Mesenchymal stem cell (in vitro differentiated cells and primary cell): ENCODE results near the gene DGCR6L.

Experiments used
- DNase-seq: peaks from one replicate; pipeline ENCODE4 v3.0.0-alpha.2; 2013
- H2AFZ ChIP-seq: one replicate; pipeline ENCODE4 v1.6.1; 2013; ENCODE audit warnings: low read depth, mild to moderate bottlenecking, control low read depth, inconsistent platforms, low read length, moderate library complexity
- H2AK5ac ChIP-seq: 2 replicates; pipeline ENCODE4 v1.6.1; 2013; ENCODE audit warnings: low read length, moderate library complexity, mild to moderate bottlenecking, inconsistent platforms; ENCODE audit not compliant: severe bottlenecking
- H2BK120ac ChIP-seq: one replicate; pipeline ENCODE4 v1.6.1; 2013; ENCODE audit warnings: low read depth, mild to moderate bottlenecking, inconsistent platforms, low read length, moderate library complexity
- H2BK12ac ChIP-seq, 2 experiments: one replicate each; pipeline ENCODE4 v1.6.1; 2013; ENCODE audit warnings: inconsistent platforms in 2 of 2, low read length in 2 of 2, mild to moderate bottlenecking in 2 of 2, moderate library complexity in 2 of 2, control low read depth in 1 of 2
- H2BK15ac ChIP-seq: one replicate; pipeline ENCODE4 v1.6.1; 2013; ENCODE audit warnings: mild to moderate bottlenecking, low read depth, inconsistent platforms; ENCODE audit not compliant: poor library complexity, severe bottlenecking
- H2BK5ac ChIP-seq: 2 replicates; pipeline ENCODE4 v1.6.1; 2013; ENCODE audit warnings: low read depth, mild to moderate bottlenecking, low read length, control low read depth, inconsistent platforms; ENCODE audit not compliant: poor library complexity, severe bottlenecking
- H3K14ac ChIP-seq, 2 experiments: one replicate each; pipeline ENCODE4 v1.6.1; 2013; ENCODE audit warnings: inconsistent platforms in 2 of 2, low read length in 2 of 2, control low read depth in 1 of 2, mild to moderate bottlenecking in 1 of 2, moderate library complexity in 1 of 2
- H3K18ac ChIP-seq, 2 experiments: one replicate each; pipeline ENCODE4 v1.6.1; 2013; ENCODE audit warnings: inconsistent platforms in 2 of 2, low read length in 2 of 2, control low read depth in 1 of 2, low read depth in 1 of 2, mild to moderate bottlenecking in 1 of 2
- H3K23ac ChIP-seq, 2 experiments: one replicate each; pipeline ENCODE4 v1.6.1; 2013; ENCODE audit warnings: inconsistent platforms in 2 of 2, low read length in 2 of 2, mild to moderate bottlenecking in 2 of 2, moderate library complexity in 2 of 2, control low read depth in 1 of 2
- H3K27ac ChIP-seq: 2 replicates; pipeline ENCODE4 v1.5.1; 2013; ENCODE audit warnings: mild to moderate bottlenecking, moderate library complexity, low read length, control low read depth, inconsistent platforms; ENCODE audit not compliant: poor library complexity, severe bottlenecking
- H3K27me3 ChIP-seq, 2 experiments: 2 replicates each; pipeline versions ENCODE4 v1.6.1 to v1.7.0; 2013; ENCODE audit warnings: low read length in 2 of 2, mild to moderate bottlenecking in 2 of 2, moderate library complexity in 2 of 2, control low read depth in 1 of 2, inconsistent platforms in 1 of 2; ENCODE audit not compliant: control insufficient read depth in 1 of 2, insufficient read depth in 1 of 2
- H3K36me3 ChIP-seq, 2 experiments: 2 replicates each; pipeline versions ENCODE4 v1.6.1 to v1.7.0; 2013; ENCODE audit warnings: low read length in 2 of 2, control low read depth in 1 of 2, inconsistent platforms in 1 of 2, low read depth in 1 of 2, mild to moderate bottlenecking in 1 of 2; ENCODE audit not compliant: insufficient read depth in 2 of 2, control insufficient read depth in 1 of 2
- H3K4ac ChIP-seq, 2 experiments: one replicate each; pipeline ENCODE4 v1.6.1; 2013; ENCODE audit warnings: inconsistent platforms in 2 of 2, low read length in 2 of 2, mild to moderate bottlenecking in 2 of 2, moderate library complexity in 2 of 2, control low read depth in 1 of 2, low read depth in 1 of 2
- H3K4me1 ChIP-seq: 2 replicates; pipeline ENCODE4 v1.6.1; 2013; ENCODE audit warnings: low read depth, low read length, control low read depth; ENCODE audit not compliant: control insufficient read depth, insufficient read depth
- H3K4me2 ChIP-seq: 2 replicates; pipeline ENCODE4 v1.6.1; 2013; ENCODE audit warnings: low read length, mild to moderate bottlenecking, inconsistent platforms; ENCODE audit not compliant: poor library complexity, severe bottlenecking
- H3K4me3 ChIP-seq, 2 experiments: 2 replicates each; pipeline versions ENCODE4 v1.5.1 to v1.7.0; 2013; ENCODE audit warnings: low read length in 2 of 2, mild to moderate bottlenecking in 2 of 2, control low read depth in 1 of 2, low read depth in 1 of 2; ENCODE audit not compliant: insufficient read depth in 1 of 2
- H3K79me1 ChIP-seq: replicated peaks from 2 replicates; pipeline ENCODE4 v1.6.1; 2013; ENCODE audit warnings: mild to moderate bottlenecking, control low read depth, low read length, inconsistent platforms; ENCODE audit not compliant: poor library complexity, severe bottlenecking
- H3K9ac ChIP-seq: 2 replicates; pipeline ENCODE4 v1.7.0; 2013; ENCODE audit warnings: mild to moderate bottlenecking, low read length, moderate library complexity
- H3K9me3 ChIP-seq: 2 replicates; pipeline ENCODE4 v1.7.0; 2013; ENCODE audit warnings: mild to moderate bottlenecking, low read length; ENCODE audit not compliant: control insufficient read depth
- H4K8ac ChIP-seq: one replicate; pipeline ENCODE4 v1.6.1; 2013; ENCODE audit warnings: inconsistent platforms, mild to moderate bottlenecking, low read length, moderate library complexity
- H4K91ac ChIP-seq: one replicate; pipeline ENCODE4 v1.6.1; 2013; ENCODE audit warnings: mild to moderate bottlenecking, low read length, inconsistent platforms
- WGBS: methylation state at CpG from one replicate; pipeline ENCODE4 v1.1.7; 2013; ENCODE audit warnings: mixed read lengths; 5-methylcytosine and 5-hydroxymethylcytosine counted together

DGCR6L gene

GRCh38 chr22:20273758-20274181, 46.1 kb downstream of the DGCR6L start:
- H3K23ac ChIP-seq: no peak overlapping the region
- H2BK120ac ChIP-seq: no peak overlapping the region
- H3K27ac ChIP-seq: no peak overlapping the region
- H3K4ac ChIP-seq: no peak overlapping the region
- 74% methylated on average over 10 of the region's 12 CpGs for WGBS
- H3K4me2 ChIP-seq: no peak overlapping the region
- H3K9ac ChIP-seq: no peak overlapping the region
- H3K18ac ChIP-seq: no peak overlapping the region
- H4K8ac ChIP-seq: no peak overlapping the region
- no peak overlapping the region for H2AK5ac ChIP-seq
- no peak overlapping the region for H4K91ac ChIP-seq
- H3K14ac ChIP-seq: peak overlapping the region in 1 of 2 experiments; percentile 22
- no peak overlapping the region for H2AFZ ChIP-seq
- no peaks in the 10 kb centered on the region for H3K4me1 ChIP-seq
- H2BK12ac ChIP-seq: no peak overlapping the region
- H3K27me3 ChIP-seq: peaks cover 0 to 7% of the 10 kb centered on the region in 2 experiments
- no peak overlapping the region for H3K4me3 ChIP-seq
- no peaks in the 10 kb centered on the region for H3K79me1 ChIP-seq
- H2BK5ac ChIP-seq: no peak overlapping the region
- no peak for DNase-seq
- no peak overlapping the region for H2BK15ac ChIP-seq
- H3K9me3 ChIP-seq: no peaks in the 10 kb centered on the region
- no peaks in the 10 kb centered on the region for H3K36me3 ChIP-seq

DNA sequence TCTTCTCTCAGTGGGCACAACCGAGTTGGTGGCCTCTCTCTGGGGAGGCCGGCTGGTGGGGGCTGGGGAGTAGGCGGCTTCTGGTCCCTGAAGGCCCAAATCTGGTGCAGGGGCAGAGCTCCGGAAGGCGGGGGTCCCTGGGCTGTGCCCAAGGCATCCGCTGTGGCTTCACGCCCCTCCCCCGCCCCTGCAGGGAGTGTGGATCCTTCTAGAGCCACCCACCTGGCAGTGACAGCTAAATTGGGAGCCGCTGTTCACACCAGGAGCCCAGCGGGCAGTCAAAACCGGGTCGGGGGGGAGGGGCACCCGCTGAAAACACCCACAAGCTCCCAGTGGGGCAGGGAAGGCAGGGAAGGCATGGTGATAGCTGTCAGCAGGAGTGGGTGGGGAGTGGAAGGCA, 47.2 kb downstream of the DGCR6L start:
- Histone ChIP-seq H3K9ac (no peak overlapping the region), H3K4me3 (no peak overlapping the region), H2BK12ac (no peak overlapping the region), H3K4me1 (peaks cover 6% of the 10 kb centered on the region), H3K79me1 (no peaks in the 10 kb centered on the region), H4K91ac (no peak overlapping the region), H3K23ac (no peak overlapping the region), H2AK5ac (no peak overlapping the region), H3K27me3 (peaks cover 0 to 11% of the 10 kb centered on the region in 2 experiments), H3K4me2 (no peak overlapping the region), H2BK120ac (no peak overlapping the region), H2BK5ac (no peak overlapping the region), H3K27ac (no peak overlapping the region), H3K36me3 (no peaks in the 10 kb centered on the region), H2AFZ (no peak overlapping the region), H3K14ac (no peak overlapping the region), H2BK15ac (no peak overlapping the region), H3K9me3 (no peaks in the 10 kb centered on the region), H4K8ac (no peak overlapping the region), H3K18ac (no peak overlapping the region), H3K4ac (no peak overlapping the region)
- DNase-seq: no peak
- 82% methylated on average over 13 of the region's 13 CpGs for WGBS

DNA sequence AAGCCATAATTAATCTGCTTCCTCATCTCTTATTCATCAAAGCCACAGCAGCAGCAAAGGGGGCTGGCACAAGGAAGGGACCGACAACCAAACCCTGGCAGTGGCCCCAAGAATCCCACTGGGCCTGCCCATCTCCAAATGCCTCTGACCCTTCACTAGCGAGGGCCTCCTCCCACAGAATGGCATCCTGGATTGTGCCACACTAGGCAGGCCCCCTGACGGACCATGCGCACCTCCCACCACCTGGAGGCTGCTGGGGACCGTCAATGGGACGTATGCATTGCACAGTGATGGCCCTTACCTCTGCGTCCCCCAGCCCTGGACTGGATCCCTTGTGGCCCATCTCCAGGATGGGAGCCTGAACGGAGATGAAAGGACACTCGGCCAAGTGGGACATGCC, 47.7 kb downstream of the DGCR6L start:
- Histone ChIP-seq H3K79me1 (no peaks in the 10 kb centered on the region), H3K36me3 (no peaks in the 10 kb centered on the region), H3K18ac (no peak overlapping the region), H3K14ac (no peak overlapping the region), H3K4me2 (no peak overlapping the region), H2BK12ac (no peak overlapping the region), H3K27me3 (peaks cover 0 to 14% of the 10 kb centered on the region in 2 experiments), H2AK5ac (no peak overlapping the region), H3K4me1 (peaks cover 11% of the 10 kb centered on the region), H3K4me3 (no peak overlapping the region), H4K91ac (peak overlapping the region; percentile 21), H4K8ac (no peak overlapping the region), H3K4ac (no peak overlapping the region), H3K23ac (no peak overlapping the region), H3K27ac (no peak overlapping the region), H3K9me3 (no peaks in the 10 kb centered on the region), H2AFZ (no peak overlapping the region), H3K9ac (no peak overlapping the region), H2BK15ac (no peak overlapping the region), H2BK5ac (no peak overlapping the region), H2BK120ac (no peak overlapping the region)
- WGBS: 90% methylated on average over 9 of the region's 9 CpGs
- DNase-seq: no peak

GRCh38 chr22:20271114-20271994, 48.5 kb downstream of the DGCR6L start:
- H3K27ac ChIP-seq: no peak overlapping the region
- H3K79me1 ChIP-seq: no peaks in the 10 kb centered on the region
- H3K14ac ChIP-seq: no peak overlapping the region
- H3K4me2 ChIP-seq: no peak overlapping the region
- H3K23ac ChIP-seq: no peak overlapping the region
- H3K9ac ChIP-seq: no peak overlapping the region
- peaks cover 15% of the 10 kb centered on the region for H3K4me1 ChIP-seq
- no peaks in the 10 kb centered on the region for H3K36me3 ChIP-seq
- 86% methylated on average over 14 of the region's 14 CpGs for WGBS
- H3K18ac ChIP-seq: no peak overlapping the region
- no peak overlapping the region for H2AK5ac ChIP-seq
- no peak overlapping the region for H3K4ac ChIP-seq
- H4K91ac ChIP-seq: no peak overlapping the region
- no peak overlapping the region for H2BK5ac ChIP-seq
- no peak overlapping the region for H2AFZ ChIP-seq
- H2BK12ac ChIP-seq: no peak overlapping the region
- H2BK15ac ChIP-seq: no peak overlapping the region
- H4K8ac ChIP-seq: no peak overlapping the region
- no peaks in the 10 kb centered on the region for H3K9me3 ChIP-seq
- H3K4me3 ChIP-seq: no peak overlapping the region
- no peak for DNase-seq
- peaks cover 0 to 23% of the 10 kb centered on the region in 2 experiments for H3K27me3 ChIP-seq
- no peak overlapping the region for H2BK120ac ChIP-seq
